ENCODE data around the gene ACP1.
"Not testable (repeated sequence)": the region's sequence is repeated elsewhere in the genome, so short reads cannot be mapped to it uniquely, and the experiment has no call there.

Gene ACP1

DNA sequence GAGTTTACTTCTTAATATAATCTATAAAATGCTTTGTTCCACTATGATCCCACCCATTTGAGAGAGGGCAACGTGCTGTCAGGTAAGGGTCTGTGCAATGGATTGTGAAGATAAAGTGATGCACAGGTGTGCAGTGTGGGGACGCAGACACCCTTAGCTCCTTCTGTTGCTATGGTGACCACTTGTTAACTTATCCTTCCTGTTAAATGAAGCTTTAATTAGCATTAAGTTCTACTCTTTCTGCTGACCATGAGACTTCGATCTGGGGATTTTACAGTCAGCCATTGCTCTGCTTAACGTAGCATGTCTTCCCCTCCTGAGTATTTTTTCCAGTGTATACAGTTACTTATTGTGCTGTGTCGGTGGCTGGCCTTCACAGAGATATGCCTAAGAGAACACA, 46.2 kb downstream of the ACP1 start:
- DNase-seq (ENCODE audit: low read depth, low spot score): no peak

DNA sequence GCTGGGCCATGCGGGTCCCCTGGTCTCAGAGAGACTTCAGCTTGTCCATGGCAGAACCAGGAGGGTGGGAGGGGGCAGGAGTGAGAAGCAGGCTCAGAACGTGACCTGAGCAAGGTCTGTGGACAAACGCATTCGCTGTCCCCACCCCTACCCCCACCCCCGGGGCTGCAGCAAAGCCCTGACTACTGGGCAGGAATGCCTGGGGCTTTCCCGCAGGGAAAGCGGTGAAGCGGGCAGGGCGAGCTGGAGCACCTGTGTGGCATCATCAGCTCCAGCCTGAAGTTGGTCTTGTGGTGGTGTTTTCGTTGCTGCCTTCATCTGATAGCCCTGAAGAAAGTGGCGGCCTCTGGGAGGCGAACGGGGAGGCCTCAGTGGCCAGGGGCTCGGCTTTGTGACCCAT, 49.2 kb downstream of the ACP1 start:
- DNase-seq (ENCODE audit: low read depth, low spot score): no peak

DNA sequence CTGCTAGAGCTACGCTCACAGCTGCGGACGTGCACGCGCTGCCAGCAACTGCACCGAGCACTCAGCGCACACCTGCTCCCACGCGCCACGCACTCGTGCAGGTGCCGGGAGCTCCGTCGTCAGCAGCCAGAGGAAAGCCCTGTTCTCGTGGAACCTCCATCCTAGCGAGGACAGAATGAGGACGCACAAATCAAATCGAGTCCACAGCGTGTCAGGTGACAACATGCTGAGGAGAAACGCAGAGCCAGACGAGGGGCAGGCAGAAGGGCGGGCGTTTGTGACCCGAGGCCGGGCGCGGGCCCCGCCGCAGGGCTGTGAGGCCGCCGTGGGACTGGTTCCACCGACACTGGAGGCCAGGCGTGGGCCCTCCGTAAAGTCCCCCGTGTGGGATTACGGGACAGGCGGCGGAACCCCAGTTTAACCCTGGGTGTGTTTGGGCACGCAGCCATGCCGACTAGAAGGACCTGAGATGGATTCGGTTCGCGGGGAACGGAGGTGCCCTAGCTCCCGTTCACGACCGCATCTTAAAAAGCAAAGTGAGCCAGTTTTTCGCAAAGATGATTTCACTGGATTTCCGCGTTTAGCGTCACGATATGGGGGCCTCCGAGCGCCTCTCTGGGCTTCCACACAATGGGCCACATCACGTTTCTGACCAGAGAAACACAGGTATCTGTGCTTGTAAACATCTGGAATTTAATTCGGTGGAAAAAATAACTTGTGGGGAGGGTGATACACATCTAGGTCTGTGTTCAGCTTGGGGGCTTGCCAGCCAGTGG, 50.0 kb downstream of the ACP1 start:
- no peak for DNase-seq (ENCODE audit: low read depth, low spot score)

DNA sequence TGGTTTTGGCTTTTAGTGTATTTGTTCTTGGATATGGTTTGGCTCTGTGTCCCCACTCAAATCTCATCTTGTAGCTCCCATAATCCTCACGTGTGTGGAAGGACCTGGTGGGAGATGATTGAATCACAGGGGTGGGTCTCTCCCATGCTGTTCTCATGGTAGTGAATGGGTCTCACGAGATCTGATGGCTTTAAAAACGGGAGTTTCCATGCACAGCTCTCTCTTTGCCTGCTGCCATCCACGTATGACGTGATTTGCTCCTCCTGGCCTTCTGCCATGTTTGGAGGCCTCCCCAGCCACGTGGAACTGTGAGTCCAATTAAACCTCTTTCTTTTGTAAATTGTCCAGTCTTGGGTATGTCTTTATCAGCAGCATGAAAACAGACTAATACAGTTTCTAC, 51.2 kb downstream of the ACP1 start:
- DNase-seq (ENCODE audit: low read depth, low spot score): not testable (repeated sequence)

- no peak for DNase-seq (ENCODE audit: low read depth, low spot score)
These were observed 51.6 kb downstream of the ACP1 start for GRCh38 chr2:316381-316780.

- DNase-seq (ENCODE audit: low read depth, low spot score): peak; percentile 79
These were observed 53.0 kb downstream of the ACP1 start for GRCh38 chr2:317501-318424.

DNA sequence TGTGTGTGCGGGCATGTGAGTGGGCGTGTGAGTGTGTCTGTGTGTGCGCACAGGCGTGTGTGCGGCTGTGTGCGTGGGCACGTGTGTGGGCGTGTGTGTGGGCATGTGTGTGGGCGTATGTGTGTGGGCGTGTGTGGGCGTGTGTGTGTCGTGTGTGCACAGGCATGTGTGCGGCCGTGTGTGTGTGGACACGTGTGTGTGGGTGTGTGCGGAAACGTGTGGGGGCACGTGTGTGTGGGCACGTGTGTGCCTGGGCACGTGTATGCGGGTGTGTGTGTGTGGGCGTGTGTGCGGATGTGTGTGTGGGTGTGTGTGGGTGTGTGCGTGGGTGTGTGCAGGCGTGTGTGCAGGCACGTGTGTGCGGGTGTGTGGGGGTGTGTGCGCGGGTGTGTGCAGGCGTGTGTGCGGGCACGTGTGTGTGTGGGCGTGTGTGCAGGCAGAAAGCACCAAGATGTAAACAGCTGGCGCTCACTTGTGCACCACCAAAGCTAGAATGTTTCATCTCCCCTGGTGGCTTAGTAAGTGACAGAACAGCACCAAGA, 54.4 kb downstream of the ACP1 start:
- DNase-seq (ENCODE audit: low read depth, low spot score): no peak

GRCh38 chr2:320561-320960, 55.8 kb downstream of the ACP1 start:
- DNase-seq (ENCODE audit: low read depth, low spot score): no peak

GRCh38 chr2:322326-322725, 57.6 kb downstream of the ACP1 start:
- no peak for DNase-seq (ENCODE audit: low read depth, low spot score)

GRCh38 chr2:323035-323434, 58.3 kb downstream of the ACP1 start:
- peak; percentile 57 for DNase-seq (ENCODE audit: low read depth, low spot score)

Measured in ELF-1 (cell line).